Ishikawa (cell line): Measurements from ENCODE around the gene SEC31A.

Experiments
- CEBPB ChIP-seq: IDR thresholded peaks from 2 replicates; pipeline ENCODE4 v1.6.1; 2012
- CREB1 ChIP-seq: IDR thresholded peaks from 2 replicates; pipeline ENCODE4 v1.6.1; 2012; ENCODE audit warnings: low read depth
- FOXM1 ChIP-seq: IDR thresholded peaks from 2 replicates; pipeline ENCODE4 v1.6.1; 2012; ENCODE audit warnings: low read depth, borderline replicate concordance
- RAD21 ChIP-seq: IDR thresholded peaks from 2 replicates; pipeline ENCODE4 v1.6.1; 2012; ENCODE audit warnings: low read depth
- TAF1 ChIP-seq: IDR thresholded peaks from 2 replicates; pipeline ENCODE4 v1.6.1; 2012; ENCODE audit warnings: low read depth, mild to moderate bottlenecking
- TF ChIP-seq, protein P1 (sequence below): IDR thresholded peaks from 2 replicates; pipeline ENCODE4 v1.6.1; 2012
- TF ChIP-seq, protein P2 (sequence below): IDR thresholded peaks from 2 replicates; pipeline ENCODE4 v1.6.1; 2012; ENCODE audit warnings: low read depth, mild to moderate bottlenecking

DNA sequence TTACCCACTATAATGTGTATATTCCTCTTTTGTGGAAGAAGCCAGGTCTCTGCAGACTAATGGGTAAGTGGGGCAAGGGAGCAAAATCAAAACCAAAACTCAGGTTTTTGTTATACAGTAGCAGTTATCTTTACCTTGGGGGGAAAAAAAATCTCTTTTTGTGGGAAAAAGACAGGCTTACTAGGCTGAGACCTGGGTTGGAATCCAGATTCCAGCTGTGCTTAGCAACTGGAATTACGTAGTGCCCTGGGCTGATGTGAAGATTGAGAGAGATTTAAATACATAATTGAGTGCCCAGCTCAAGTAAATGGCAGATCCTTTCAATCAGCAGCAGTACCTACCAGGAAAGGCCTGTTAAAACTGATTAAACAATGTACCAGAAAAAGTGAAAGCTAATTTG lies 76.9 kb downstream of the SEC31A start:
- TF ChIP-seq TAF1 (no peak), RAD21 (no peak), FOXM1 (no peak), CEBPB (no peak), CREB1 (no peak)
- TF ChIP-seq, protein P1, sequence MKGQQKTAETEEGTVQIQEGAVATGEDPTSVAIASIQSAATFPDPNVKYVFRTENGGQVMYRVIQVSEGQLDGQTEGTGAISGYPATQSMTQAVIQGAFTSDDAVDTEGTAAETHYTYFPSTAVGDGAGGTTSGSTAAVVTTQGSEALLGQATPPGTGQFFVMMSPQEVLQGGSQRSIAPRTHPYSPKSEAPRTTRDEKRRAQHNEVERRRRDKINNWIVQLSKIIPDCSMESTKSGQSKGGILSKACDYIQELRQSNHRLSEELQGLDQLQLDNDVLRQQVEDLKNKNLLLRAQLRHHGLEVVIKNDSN, result no peak
- TF ChIP-seq, protein P2, sequence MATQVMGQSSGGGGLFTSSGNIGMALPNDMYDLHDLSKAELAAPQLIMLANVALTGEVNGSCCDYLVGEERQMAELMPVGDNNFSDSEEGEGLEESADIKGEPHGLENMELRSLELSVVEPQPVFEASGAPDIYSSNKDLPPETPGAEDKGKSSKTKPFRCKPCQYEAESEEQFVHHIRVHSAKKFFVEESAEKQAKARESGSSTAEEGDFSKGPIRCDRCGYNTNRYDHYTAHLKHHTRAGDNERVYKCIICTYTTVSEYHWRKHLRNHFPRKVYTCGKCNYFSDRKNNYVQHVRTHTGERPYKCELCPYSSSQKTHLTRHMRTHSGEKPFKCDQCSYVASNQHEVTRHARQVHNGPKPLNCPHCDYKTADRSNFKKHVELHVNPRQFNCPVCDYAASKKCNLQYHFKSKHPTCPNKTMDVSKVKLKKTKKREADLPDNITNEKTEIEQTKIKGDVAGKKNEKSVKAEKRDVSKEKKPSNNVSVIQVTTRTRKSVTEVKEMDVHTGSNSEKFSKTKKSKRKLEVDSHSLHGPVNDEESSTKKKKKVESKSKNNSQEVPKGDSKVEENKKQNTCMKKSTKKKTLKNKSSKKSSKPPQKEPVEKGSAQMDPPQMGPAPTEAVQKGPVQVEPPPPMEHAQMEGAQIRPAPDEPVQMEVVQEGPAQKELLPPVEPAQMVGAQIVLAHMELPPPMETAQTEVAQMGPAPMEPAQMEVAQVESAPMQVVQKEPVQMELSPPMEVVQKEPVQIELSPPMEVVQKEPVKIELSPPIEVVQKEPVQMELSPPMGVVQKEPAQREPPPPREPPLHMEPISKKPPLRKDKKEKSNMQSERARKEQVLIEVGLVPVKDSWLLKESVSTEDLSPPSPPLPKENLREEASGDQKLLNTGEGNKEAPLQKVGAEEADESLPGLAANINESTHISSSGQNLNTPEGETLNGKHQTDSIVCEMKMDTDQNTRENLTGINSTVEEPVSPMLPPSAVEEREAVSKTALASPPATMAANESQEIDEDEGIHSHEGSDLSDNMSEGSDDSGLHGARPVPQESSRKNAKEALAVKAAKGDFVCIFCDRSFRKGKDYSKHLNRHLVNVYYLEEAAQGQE, result no peak
